GM18951 (cell line): ENCODE data around the gene MAPK8IP2.

Source experiments
- POLR2A ChIP-seq: IDR thresholded peaks from 4 replicates; pipeline ENCODE4 v1.6.1; 2011; ENCODE audit warnings: mild to moderate bottlenecking; ENCODE audit not compliant: insufficient read length, insufficient read depth; ENCODE audit errors: extremely low read depth
- in situ Hi-C: fragments of 300-500 bp; cut with MboI; formaldehyde crosslinking; loops from one replicate; pipeline ENCODE4 v1.12.0; 2022; ENCODE audit warnings: low sequenced_read_pairs, mixed read lengths, inconsistent platforms; ENCODE audit not compliant: unreplicated experiment

The MAPK8IP2 gene

DNA sequence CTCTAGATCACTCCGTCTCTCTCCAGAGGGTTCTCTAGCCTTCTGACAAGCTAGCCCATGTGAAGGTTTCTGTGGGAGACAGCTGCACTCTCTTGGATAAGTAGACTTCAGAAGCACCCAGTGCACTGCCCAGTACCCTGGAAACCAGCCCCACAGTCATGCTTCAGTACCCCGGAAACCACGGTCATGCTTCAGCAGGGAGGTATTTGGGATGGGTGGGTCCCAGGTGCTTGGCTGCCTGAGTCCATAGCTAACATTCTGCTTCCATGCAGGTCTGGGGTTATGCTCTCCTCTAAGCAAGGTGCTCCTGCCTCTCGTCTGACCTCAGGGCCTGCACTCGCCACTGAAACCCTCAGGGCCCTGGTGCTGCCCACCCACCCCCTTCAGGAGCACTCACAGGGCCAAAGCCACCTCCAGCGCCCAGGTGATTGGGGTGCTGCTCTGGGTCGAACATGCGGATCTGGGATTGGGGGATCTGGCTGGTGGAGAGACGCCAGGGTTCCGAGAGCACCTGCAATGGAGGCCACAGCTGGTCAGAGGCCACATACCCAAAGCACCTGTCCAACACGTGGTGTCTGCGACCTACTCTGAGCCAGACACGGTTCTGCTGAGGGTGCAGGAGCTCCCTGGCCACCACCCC lies 30.6 kb upstream of the MAPK8IP2 start:
- in situ Hi-C loops: no loop called here
- TF ChIP-seq POLR2A: no peak

- TF ChIP-seq POLR2A: no peak
- in situ Hi-C loops: no loop called here
Observed at GRCh38 chr22:50570861-50571260, 29.7 kb upstream of the MAPK8IP2 start.

DNA sequence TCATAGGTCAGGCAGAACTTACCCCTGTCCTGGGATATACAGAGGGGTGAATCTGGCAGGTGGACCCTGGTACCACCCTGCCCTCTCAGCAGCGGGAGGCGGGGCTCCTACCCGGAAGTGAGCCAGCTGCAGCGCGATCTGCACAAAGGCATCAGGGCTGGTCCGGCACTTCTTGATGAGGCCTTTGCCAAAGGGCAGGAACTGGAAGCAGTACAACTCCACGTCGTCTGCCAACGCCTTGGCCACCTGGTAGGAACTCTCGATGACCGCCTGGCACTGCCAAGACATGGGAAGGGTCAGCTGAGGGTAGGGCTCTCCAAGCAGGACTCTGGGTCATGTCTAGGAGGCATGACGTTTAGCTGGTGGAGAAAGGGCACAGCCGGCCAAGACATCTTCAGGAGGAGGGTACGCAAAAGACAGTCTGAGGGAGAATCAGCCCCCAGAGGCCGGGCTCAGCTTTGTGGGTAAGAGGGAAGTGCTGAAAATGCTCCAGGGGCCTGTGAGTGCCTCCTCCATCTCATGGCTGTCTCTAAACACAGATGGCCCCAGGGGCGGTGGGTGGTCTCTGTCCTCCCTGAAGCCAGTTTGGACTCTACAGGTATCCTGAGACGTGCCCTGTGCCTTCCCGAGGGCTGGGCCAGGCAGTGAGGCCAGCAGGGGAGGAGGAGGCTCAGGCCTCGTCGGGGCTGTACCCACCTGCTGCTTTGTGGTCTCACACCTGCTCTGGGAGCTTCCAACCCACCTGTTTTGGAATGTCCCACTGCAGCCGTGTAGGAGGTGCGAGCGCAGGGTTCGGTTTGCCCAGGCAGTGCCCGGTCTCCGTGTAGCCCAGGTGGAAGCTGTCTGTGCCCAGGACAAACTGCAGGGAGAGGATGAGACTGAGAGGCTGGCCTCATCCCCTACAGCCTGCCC lies 29.1 kb upstream of the MAPK8IP2 start:
- in situ Hi-C loops: no loop called here
- no peak for TF ChIP-seq POLR2A

DNA sequence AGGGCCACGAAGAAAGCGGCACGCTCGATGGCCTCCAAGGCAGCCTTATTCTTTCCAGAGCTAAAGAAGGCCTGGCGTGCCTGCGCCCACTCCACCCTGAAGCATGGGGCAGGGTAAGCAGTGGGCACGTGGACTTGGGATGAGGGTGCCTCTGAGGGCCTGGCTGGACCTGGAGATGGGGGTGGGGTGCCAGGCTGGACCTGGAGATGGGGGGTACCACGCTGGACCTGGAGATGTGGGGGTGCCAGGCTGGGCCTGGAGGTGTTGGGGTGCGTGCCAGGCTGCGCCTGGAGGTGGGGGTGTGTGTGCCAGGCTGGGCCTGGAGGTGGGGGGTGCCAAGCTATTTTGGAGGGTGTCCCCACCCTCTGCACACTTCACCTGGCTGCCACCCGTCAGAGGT lies 27.6 kb upstream of the MAPK8IP2 start:
- no peak for TF ChIP-seq POLR2A
- in situ Hi-C loops: no loop called here

DNA sequence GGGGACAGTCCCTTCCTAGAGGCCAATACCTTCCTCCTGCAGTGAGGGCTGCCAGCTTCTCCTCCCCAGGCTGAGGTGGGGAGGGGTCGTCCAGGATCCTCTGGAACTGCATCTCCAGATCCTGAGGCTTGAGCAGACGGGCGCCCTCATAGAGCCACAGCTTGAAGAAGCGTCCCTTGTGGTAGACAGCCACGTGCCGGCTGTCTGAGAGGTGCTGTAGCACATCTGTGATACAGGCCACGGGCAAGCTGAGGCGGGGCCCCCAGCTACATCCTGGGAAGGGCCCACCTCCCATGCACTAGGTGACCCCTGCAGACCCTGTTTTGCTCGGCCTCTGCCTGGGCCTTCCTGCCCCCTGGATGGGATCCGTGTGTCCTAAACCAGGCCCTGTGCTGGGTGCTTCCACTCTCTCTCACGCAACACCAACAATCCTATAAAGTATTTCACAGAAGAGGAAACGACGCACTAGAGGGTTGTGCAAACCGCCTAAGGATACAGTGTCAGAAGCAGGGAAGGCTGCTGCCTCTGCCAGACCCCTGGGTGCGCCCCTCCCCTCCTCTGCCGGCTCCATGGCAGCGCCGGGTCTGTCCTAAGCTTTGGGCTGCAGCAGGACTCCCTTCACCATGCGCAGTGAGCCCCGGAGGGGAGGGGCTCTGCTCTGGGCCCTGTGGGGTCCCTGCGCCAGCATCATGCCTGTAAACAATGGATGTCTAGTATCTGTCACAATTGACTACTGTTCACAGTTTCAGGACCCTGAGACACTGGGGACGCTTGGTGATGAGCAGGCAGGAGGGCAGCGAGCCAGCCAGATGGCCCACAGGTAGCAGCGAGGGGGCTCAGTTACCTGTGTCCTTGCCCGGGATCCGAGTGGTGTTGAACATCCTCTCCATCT lies 26.9 kb upstream of the MAPK8IP2 start:
- TF ChIP-seq POLR2A: no peak

GRCh38 chr22:50574383-50574755 lies 26.2 kb upstream of the MAPK8IP2 start:
- no peak for TF ChIP-seq POLR2A
- in situ Hi-C loops: no loop called here

More for the DNA sequence above, 26.9 kb upstream of the MAPK8IP2 start:
- in situ Hi-C loops: no loop called here

DNA sequence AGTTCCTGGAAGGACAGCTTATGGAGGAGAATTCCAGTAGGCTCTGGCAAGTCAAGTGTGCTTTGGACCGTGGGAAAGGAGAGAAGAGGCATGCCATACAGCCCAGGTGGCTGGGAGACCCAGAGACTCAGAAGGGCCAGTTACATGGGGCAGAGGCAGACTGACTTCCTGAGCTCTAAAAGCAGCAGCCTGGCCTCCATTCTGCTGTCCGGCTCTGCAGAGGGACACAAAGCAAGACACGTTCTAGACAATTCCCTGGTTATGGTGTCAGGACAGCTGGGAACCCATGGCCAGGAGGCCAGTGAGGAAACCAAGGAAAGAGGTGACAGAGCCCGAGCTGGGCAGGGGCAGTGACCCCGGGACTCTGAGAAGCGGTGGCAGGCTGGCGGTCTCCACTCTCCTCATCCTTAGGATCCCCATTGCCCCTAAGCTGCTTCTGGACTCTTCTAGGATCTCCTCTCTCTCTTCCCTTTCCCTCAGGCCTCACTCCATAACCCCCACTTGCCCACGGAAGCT lies 25.1 kb upstream of the MAPK8IP2 start:
- in situ Hi-C loops: no loop called here

GRCh38 chr22:50576070-50576469 lies 24.5 kb upstream of the MAPK8IP2 start:
- in situ Hi-C loops: no loop called here
- TF ChIP-seq POLR2A: no peak

More for the DNA sequence above, 25.1 kb upstream of the MAPK8IP2 start:
- TF ChIP-seq POLR2A: no peak

GRCh38 chr22:50576806-50577696 lies 23.5 kb upstream of the MAPK8IP2 start:
- TF ChIP-seq POLR2A: no peak
- in situ Hi-C loops: no loop called here

- no peak for TF ChIP-seq POLR2A
- in situ Hi-C loops: no loop called here
Observed at GRCh38 chr22:50577697-50577986, 23.0 kb upstream of the MAPK8IP2 start.

GRCh38 chr22:50577987-50578775 lies 22.4 kb upstream of the MAPK8IP2 start, which contains the start of gene CPT1B:
CPT1B (minus strand) TSS chr22:50578427; CDS start chr22:50577915, 512 bp downstream.
- TF ChIP-seq POLR2A: no peak
- in situ Hi-C loops: no loop called here

- in situ Hi-C loops: no loop called here
- no peak for TF ChIP-seq POLR2A
Observed at GRCh38 chr22:50578776-50579310, 21.8 kb upstream of the MAPK8IP2 start.
